Activated CD4-positive, alpha-beta T cell treated with anti-CD3 and anti-CD28 coated beads, Interleukin-2, amount 50 U/mL, for 1 hour (primary cell): ENCODE measurements around the gene GPR135.
A peak's percentile ranks its signal among the peaks of the same experiment; 100 is the strongest.
"Not testable (repeated sequence)": the region's sequence is repeated elsewhere in the genome, so short reads cannot be mapped to it uniquely, and the experiment has no call there.

Experiments
- DNase-seq: peaks from one replicate; pipeline ENCODE4 v3.0.0-alpha.2; 2020

GPR135 gene

DNA sequence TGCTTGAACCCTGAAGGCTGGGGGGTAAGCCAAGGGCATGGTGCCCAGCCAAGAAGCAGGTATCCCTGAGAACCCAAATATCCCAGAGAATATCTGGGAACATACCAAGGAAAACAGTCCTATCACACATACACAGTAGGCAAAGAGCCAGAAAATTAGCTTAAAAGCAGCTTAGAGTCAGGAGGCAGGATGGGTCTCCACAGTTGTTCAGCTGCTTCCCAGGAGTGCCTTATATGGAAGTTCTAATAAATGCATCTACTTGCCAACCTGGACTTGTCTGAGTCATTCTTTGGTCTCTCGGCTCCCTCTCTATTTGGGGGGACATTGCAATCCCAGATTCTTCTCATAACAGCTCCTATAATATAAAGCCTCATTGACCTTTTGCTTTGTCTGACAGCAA lies 9.0 kb upstream of the GPR135 start:
- DNase-seq, result no peak

- peak; percentile 49 for DNase-seq
Observed at GRCh38 chr14:59464486-59465315, 479 bp downstream of the GPR135 start.

- DNase-seq, result no peak
Observed at GRCh38 chr14:59463787-59464485, 1.2 kb downstream of the GPR135 start.

DNA sequence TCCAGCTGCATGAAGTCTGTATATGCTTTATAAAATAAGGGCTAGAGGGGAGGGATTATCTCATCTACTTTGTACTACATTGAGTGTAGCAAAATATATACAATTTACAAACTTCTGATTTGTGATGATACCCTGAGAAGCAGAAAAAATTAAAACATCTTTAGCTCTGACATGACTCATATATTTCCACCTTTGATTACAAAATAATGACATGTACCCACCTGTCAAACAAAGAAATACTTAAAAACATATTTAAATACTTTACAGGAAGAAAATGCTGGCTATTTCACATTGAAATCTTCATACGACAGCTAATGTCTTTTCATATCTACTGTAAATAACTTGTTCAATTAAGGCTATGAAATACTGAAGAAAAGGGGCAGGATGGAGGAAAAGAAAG lies 3.3 kb downstream of the GPR135 start:
- DNase-seq, result no peak

GRCh38 chr14:59460378-59460777 lies 4.8 kb downstream of the GPR135 start:
- DNase-seq, result no peak

DNA sequence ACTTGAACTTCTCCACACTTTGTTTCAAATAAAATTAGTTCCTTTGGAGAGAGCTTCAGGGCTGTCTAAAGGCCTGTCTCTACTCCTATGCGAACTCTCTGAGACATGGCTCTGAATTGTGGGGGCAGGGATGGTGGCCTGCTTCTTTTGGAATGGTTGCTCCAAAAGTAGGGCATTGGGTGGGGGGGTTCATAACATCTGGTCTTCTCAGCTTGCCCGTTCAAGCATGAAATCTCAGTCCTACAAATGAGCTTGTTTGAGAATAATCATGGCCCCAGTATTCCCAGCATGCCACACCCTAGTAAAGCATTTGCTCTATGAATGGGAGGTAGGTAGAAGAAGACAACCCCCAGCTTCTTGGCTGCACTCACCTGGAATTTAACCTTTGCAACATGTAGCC lies 6.7 kb downstream of the GPR135 start:
- DNase-seq, result no peak

GRCh38 chr14:59455411-59455810 lies 9.8 kb downstream of the GPR135 start:
- no peak for DNase-seq

DNA sequence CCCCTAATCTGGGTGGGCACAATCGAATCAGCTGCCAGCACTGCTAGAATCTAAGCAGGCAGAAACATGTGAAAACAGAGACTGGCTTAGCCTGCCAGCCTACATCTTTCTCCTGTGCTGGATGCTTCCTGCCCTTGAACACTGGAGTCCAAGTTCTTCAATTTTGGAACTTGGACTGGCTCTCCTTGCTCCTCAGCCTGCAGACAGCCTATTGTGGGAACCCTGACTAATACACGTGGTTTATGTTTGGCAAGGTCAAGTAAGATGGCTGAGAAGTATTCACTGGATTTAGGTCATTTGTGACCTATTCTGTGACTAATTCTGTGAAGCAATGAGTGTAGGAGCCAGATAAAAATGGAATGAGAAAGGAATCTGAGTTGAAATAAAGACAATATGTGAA lies 11.0 kb downstream of the GPR135 start:
- DNase-seq, result no peak

- no peak for DNase-seq
Observed at GRCh38 chr14:59451849-59452248, 13.3 kb downstream of the GPR135 start.

- DNase-seq, result no peak
Observed at GRCh38 chr14:59450716-59451115, 14.5 kb downstream of the GPR135 start.

- not testable (repeated sequence) for DNase-seq
Observed at GRCh38 chr14:59448673-59449072, 16.5 kb downstream of the GPR135 start.

GRCh38 chr14:59439256-59439965 lies 25.8 kb downstream of the GPR135 start:
- no peak for DNase-seq

DNA sequence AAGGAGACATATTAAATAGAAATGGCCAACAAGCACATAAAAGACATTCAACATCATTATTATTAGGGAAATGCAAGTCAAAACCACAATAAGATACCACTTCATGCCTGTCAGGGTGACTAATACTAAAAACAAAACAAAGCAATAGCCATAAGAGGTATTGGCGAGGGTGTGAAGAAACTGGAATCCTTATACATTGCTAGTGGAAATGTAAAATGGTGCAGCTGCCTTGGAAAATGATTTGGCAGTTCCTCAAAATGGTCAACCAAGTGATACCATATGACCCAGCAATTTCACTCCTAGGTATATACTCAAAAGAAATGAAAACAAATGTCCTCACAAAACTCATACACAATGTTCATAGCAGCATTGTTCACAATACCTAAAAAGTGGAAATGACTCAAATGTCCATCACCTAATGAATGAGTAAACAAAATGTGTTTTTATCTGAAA lies 27.0 kb downstream of the GPR135 start:
- no peak for DNase-seq

- no peak for DNase-seq
Observed at GRCh38 chr14:59435987-59436386, 29.2 kb downstream of the GPR135 start.

DNA sequence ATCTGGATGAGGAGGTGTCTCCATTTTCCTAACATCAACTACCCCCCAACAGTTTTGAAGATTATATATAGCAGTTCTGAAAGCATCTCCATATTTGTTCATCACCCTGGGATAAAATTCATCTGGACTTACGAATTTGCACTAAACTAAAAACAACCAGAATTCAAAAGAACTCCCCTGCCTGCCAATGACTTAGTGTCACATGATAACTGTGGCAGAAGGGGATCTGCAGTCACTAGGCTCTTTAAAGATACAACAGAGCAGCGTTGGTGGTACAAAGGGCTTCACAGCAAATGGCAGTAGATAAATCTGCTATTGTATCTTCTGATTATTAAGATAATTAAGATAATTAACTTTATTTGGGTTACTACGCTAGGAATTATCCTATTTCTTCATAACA lies 30.1 kb downstream of the GPR135 start:
- no peak for DNase-seq

GRCh38 chr14:59429790-59430189 lies 35.4 kb downstream of the GPR135 start:
- DNase-seq, result no peak

GRCh38 chr14:59428581-59429012 lies 36.6 kb downstream of the GPR135 start:
- DNase-seq, result no peak

DNA sequence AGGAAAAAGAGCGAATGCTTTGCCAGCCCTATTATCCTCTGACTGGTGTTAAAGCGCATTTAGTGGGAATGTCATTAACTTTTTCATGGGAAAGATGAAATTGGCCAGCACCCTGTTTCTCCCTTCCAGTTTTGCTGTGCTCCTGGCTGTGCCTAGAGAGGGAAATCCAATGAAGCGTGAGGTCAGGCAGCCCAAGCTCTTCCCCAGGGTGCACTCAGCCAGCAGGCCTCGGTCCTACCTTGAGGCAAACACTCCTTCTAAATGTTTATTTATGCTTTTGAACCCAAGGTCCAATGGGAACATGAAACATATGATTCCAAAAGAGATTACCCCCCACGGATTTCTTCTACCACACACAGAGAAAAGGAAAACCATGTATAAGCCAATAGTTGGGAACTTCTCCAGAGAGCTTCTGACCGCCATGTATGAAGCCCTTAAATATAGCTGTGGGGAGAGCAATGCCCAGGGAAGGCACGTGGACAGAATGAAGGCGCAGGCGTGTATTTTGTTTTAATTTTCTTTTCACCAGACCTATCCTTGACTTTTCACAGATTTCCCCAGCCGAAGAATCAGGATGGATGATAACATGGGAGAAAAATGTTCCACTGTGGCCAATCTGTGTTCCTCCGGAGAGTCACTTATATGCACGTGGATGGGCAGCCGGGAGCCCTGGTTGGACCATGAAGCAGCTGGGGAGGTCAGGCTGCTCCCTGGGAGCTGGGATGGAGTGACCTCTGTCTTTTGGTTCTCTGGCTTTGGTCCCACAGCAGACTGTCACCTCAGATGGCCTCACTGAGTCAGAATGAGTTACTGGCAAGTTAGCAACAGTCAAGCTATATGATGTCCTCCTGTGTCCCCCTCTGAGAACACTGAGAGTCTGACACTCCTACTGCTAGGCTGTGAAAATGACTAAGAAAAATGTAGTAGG lies 37.3 kb downstream of the GPR135 start:
- DNase-seq, result no peak

- DNase-seq, result no peak
Observed at GRCh38 chr14:59425322-59425935, 39.8 kb downstream of the GPR135 start.

DNA sequence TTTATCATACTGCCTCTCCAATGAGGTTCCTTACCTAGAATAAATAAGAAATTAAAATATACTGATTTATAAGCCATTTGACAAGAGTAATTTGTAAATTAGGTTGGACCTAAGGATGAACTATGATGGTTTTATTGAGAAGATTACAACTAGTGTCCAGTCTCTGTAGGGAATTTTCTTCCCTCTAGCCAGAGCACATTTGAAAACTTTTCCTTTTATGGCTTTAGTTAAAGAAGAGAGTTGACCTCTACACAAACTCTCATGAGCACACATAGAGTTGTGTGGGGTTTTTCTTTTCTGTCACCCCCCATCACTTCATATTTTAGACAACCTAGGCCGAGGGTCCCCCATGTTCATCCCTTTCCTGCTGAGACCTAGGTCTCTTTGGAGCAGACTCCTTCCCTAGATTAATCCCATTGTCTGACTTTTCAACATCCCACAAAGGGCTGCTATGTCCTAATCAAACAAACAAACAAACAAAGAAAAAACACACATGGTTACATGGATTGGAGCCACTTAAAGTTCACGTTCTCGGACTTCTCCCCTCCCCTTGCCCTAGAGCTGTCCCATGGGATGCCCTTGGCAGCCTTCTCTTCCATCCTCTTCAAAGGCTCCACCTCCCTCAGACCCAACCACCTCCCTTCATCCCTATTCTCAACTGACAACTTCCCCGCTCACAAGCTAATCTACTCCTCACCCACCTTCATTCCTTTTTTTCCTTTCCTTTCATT lies 40.7 kb downstream of the GPR135 start:
- DNase-seq, result no peak
